ENCODE measurements around the gene SLC25A3. TPM values are rescaled to one million over a fixed set of nuclear protein-coding genes. Genes with fewer than 3 reads are reported as not detected.

Gene SLC25A3
- total and polyA plus RNA-seq, 9 of the 15 experiments (the other 6 are each of a cell fraction or from before 2014, with no cell fraction given), result 264 to 766 (median 495) TPM

- TF ChIP-seq TFAM (CRISPR knock-in tag; conservative IDR thresholded peaks at IDR 0.05) (no peak), GATAD2B (IDR thresholded peaks at IDR 0.05; ENCODE audit: borderline replicate concordance) (no peak), ZNF124 (CRISPR knock-in tag; IDR thresholded peaks at IDR 0.05) (no peak), SMC3 (conservative IDR thresholded peaks at IDR 0.05; ENCODE audit: insufficient read depth, low read depth, low read length) (no peak), JUNB (CRISPR knock-in tag; conservative IDR thresholded peaks at IDR 0.05) (no peak), ZNF780A (CRISPR knock-in tag; IDR thresholded peaks at IDR 0.05) (no peak), NR0B1 (IDR thresholded peaks at IDR 0.05; ENCODE audit: partially characterized antibody) (no peak), DIDO1 (tag; IDR thresholded peaks at IDR 0.05; ENCODE audit: low read depth) (no peak), SNRNP70 (optimal IDR thresholded peaks at IDR 0.05; ENCODE audit: low read depth, low read length) (no peak), HSF4 (CRISPR knock-in tag; IDR thresholded peaks at IDR 0.05; ENCODE audit: borderline replicate concordance) (no peak), NONO (IDR thresholded peaks at IDR 0.05; ENCODE audit: low read depth in 2 of 2, low read length in 1 of 2) (no peak), STAG1 (CRISPR knock-in tag; IDR thresholded peaks at IDR 0.05; ENCODE audit: borderline replicate concordance) (no peak), SAFB2 (IDR thresholded peaks at IDR 0.05; ENCODE audit: borderline replicate concordance, low read depth, low read length, severe bottlenecking) (no peak), ZKSCAN3 (CRISPR knock-in tag; IDR thresholded peaks at IDR 0.05) (no peak), CREB3L1 (IDR thresholded peaks at IDR 0.05; ENCODE audit: borderline replicate concordance, low read depth) (peak; percentile 97), EZH2 (IDR thresholded peaks at IDR 0.05; ENCODE audit: borderline replicate concordance, low read depth, low read length) (no peak)
- TF ChIP-seq, protein P1, sequence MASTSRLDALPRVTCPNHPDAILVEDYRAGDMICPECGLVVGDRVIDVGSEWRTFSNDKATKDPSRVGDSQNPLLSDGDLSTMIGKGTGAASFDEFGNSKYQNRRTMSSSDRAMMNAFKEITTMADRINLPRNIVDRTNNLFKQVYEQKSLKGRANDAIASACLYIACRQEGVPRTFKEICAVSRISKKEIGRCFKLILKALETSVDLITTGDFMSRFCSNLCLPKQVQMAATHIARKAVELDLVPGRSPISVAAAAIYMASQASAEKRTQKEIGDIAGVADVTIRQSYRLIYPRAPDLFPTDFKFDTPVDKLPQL (IDR thresholded peaks at IDR 0.05; ENCODE audit: extremely low read depth, insufficient read length), result no peak
- TF ChIP-seq, protein P2, sequence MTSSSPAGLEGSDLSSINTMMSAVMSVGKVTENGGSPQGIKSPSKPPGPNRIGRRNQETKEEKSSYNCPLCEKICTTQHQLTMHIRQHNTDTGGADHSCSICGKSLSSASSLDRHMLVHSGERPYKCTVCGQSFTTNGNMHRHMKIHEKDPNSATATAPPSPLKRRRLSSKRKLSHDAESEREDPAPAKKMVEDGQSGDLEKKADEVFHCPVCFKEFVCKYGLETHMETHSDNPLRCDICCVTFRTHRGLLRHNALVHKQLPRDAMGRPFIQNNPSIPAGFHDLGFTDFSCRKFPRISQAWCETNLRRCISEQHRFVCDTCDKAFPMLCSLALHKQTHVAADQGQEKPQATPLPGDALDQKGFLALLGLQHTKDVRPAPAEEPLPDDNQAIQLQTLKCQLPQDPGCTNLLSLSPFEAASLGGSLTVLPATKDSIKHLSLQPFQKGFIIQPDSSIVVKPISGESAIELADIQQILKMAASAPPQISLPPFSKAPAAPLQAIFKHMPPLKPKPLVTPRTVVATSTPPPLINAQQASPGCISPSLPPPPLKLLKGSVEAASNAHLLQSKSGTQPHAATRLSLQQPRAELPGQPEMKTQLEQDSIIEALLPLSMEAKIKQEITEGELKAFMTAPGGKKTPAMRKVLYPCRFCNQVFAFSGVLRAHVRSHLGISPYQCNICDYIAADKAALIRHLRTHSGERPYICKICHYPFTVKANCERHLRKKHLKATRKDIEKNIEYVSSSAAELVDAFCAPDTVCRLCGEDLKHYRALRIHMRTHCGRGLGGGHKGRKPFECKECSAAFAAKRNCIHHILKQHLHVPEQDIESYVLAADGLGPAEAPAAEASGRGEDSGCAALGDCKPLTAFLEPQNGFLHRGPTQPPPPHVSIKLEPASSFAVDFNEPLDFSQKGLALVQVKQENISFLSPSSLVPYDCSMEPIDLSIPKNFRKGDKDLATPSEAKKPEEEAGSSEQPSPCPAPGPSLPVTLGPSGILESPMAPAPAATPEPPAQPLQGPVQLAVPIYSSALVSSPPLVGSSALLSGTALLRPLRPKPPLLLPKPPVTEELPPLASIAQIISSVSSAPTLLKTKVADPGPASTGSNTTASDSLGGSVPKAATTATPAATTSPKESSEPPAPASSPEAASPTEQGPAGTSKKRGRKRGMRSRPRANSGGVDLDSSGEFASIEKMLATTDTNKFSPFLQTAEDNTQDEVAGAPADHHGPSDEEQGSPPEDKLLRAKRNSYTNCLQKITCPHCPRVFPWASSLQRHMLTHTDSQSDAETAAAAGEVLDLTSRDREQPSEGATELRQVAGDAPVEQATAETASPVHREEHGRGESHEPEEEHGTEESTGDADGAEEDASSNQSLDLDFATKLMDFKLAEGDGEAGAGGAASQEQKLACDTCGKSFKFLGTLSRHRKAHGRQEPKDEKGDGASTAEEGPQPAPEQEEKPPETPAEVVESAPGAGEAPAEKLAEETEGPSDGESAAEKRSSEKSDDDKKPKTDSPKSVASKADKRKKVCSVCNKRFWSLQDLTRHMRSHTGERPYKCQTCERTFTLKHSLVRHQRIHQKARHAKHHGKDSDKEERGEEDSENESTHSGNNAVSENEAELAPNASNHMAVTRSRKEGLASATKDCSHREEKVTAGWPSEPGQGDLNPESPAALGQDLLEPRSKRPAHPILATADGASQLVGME (CRISPR knock-in tag; IDR thresholded peaks at IDR 0.05), result no peak
These were observed 51.5 kb downstream of the SLC25A3 start, which contains the start of the genes APAF1 and IKBIP (continued) for GRCh38 chr12:98644712-98645571.

All from K562 (cell line).